ENCODE measurements around the gene EPS8L3.
"Not testable (repeated sequence)": the region's sequence is repeated elsewhere in the genome, so short reads cannot be mapped to it uniquely, and the experiment has no call there.

Gene EPS8L3

DNA sequence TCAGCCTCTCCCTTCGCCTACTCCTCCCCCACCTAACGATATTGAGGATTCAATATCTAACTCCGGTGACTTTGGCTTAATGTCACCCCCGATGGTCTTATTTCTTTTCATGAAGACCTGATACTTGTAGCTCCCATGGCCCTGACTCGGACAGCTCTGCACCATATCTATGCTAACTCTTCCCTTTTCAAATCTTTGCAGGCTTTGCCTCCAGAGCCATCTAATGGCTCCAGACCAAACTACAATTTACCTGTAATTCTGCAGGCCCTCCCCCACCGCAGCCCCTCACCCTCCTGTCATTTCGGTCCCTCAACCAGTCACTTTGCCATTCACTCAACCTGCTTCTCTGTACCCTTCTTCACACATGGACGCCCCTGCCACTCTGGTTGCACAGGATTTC is 59.5 kb downstream of the EPS8L3 start:
- no peak for DNase-seq

GRCh38 chr1:109702940-109703339 is 60.8 kb downstream of the EPS8L3 start:
- not testable (repeated sequence) for DNase-seq

Measured in CD4-positive, alpha-beta T cell treated with Interleukin-6 for 4 hours (primary cell).